ENCODE data around the gene ZDBF2.

DNA sequence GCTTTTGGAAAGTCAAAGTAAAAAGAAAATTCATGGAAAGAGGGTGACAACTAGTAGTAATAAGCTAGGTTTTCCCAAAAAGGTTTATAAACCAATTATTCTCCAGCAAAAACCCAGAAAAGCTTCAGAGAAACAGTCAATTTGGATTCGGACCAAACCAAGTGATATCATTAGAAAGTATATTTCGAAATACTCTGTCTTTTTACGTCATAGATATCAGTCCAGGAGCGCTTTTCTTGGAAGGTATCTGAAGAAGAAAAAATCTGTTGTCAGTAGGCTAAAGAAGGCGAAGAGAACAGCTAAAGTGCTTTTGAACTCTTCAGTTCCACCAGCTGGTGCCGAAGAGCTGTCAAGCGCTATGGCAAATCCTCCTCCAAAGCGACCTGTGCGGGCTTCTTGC is 36.6 kb downstream of the ZDBF2 start:
- no peak for TF ChIP-seq POLR2A (IDR thresholded peaks at IDR 0.05; ENCODE audit: low read depth, low read length)
- TF ChIP-seq TAF1 (IDR thresholded peaks at IDR 0.05; ENCODE audit: borderline replicate concordance, low read depth, low read length): no peak

Data from GM12892 (cell line).